HG03354 (cell line): ENCODE data around the gene GGNBP2.
A peak's percentile ranks its signal among the peaks of the same experiment; 100 is the strongest.

Experiments used
- ATAC-seq: cut with Tn5 transposase; IDR thresholded peaks from one replicate; pipeline ENCODE4 v1.9.1; 2021; ENCODE audit warnings: mild to moderate bottlenecking; ENCODE audit not compliant: unreplicated experiment, poor library complexity, severe bottlenecking

Gene GGNBP2

DNA sequence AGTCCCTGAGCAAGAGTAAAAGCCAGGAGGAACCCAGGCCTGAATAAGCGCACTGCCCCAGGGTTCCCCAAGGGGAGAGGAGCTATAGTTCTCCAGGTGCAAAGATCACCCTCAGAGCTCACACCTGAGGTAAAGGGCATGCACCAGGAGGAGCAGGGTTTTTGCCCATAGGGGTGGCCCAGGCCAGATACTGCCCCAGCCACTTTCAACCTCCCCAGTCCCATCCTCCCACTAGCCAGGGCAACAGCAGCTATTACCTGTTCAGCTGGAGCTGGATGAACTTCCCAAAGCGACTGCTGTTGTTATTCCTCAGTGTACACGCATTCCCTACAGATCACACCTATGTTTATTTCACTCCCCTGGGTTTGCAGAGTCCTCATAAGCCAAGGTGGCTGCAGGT lies 29.9 kb upstream of the GGNBP2 start:
- ATAC-seq: no peak

DNA sequence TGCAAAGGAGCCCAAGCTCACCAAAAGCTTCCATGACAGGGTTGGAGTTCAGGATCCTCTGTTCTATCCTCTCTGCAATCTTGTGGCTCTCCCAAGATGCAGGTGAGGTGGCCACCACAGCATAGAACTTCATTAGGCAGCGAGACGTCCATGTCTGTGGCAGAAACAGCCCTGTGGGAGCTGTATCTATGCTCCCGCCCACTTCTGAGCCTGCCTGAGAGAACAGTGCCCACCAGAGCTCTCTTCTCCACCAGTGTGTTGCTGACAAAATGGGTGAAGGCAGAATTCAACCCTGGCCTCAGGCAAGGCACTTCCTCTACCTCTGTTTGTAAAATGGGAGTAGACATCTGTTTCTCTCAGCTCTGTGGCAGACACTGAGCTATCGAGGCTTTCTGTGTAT lies 28.9 kb upstream of the GGNBP2 start:
- ATAC-seq: no peak

DNA sequence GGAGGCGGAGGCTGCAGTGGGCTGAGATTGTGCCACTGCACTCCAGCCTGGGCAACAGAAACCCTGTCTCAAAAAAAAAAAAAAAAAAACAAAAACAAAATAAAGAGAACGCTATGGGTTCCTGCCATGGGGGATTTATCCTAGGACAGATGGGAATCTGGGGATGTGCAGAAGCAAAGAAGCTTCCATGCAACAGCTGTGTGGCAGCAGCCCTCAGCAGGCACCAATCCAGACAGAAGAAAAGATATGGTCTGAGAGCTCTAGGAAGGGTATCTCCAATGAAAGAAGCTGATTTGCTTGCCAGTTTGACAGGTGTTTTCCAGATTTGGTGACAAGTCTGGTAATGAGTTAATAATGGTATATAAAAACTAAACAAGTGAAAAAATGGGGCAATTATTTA lies 21.6 kb upstream of the GGNBP2 start:
- no peak for ATAC-seq

DNA sequence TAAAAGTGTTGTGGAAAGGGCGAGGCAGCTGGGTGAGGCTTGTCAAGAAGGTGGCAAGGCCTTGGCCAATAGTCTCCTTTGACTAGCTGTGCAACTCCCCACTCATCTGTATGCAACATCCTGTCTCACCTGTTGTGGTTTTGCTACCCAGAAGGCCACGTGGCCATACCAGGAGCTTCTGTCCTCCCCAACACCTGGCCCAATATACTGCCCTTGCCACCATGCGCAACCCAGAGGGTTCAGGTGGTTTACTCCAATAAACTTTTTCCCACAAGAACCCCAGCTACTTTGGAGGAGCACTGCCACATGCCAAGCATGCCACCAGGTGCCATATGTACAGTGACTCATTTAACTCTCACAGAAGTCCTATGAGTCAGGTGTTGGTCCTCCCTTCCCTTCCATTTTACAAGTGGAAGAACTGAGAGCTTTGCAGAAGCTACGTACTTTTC lies 20.3 kb upstream of the GGNBP2 start:
- ATAC-seq: no peak

DNA sequence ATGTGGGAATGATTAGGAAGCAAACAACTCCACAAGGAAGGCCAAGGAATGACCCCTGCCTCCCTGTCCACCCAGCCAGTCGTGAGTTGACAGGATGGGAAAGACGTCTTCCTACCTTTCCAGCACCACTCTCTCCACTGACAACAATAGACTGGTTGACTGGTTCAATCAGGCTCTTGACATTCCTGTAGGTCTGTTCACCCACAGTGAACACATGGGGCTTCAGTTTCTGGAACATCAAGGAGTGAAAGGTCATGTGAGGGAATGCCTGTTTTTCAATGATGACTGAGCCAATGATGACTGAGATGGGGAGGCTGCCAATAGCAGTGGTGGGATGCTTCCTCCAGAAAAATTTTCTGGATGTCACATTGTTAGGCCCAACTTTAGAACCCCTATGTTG lies 19.6 kb upstream of the GGNBP2 start:
- ATAC-seq: no peak

- ATAC-seq: no peak
Measured at GRCh38 chr17:36525888-36526287, 18.8 kb upstream of the GGNBP2 start.

GRCh38 chr17:36527621-36528250 lies 17.0 kb upstream of the GGNBP2 start:
- no peak for ATAC-seq

DNA sequence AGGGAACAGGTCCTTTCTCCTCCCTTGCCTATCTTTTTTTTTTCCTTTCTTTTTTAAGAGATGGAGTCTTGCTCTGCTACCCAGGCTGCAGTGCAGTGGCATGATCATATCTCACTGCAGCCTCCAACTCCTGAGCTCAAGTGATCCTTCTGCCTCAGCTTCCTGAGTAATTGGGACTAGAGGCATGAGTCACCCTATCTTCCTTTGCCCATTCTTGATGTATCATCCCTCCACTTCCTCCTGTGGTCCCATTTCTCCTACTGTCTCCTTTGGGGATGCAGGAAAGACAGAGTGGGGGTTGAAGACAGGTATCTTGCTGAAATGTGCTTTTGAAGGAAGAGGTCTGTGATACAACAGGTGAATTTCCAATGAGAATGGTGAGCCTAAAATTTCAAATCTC lies 15.6 kb upstream of the GGNBP2 start:
- no peak for ATAC-seq

GRCh38 chr17:36532435-36532975 lies 12.2 kb upstream of the GGNBP2 start:
- ATAC-seq: no peak

GRCh38 chr17:36533935-36534839 lies 10.5 kb upstream of the GGNBP2 start:
- ATAC-seq: peak; percentile 38

DNA sequence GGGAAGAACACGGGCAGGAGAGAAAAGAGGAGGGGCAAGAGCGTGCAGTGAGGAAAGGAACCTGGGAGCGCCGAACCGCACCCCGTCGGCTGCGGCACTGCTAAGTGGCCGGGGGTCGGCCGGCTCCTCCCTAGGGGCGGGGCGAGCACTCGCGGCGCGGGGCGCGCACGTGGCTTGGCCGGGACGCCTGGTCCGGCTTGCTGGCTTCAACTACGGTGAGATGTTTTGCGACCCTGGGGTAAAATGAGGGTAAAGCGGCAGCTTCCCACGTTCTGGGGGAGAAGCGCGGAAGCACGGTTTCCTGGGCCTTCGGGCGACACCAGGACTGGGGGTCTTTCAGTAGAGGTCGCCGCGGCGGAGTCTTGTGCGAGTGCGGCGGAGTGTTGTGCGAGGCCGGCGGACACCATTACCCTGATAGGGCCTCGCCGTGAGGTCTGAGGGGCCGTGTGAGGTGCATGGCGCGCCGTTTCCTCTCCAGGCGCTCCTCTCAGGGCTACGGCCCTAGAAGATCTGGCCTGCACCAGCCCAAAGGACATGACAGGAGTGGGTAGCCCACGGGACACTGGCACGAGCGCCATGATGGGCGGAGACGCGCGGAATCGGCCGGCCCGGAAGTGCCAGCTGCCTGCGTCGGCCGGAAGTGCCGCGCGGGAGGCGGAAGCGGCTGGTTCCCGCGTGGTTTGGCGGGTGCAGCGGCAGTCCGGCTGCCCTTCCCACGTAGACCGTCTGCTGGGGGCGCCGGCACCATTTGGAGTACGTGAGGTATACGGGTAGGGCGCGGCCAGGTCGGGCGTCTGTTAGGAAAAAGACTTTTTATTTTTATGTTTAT lies 9.7 kb upstream of the GGNBP2 start, which contains the start of the genes MYO19 and PIGW:
Gene MYO19 (minus strand): TSS at position 29 of the 829 bp plus-strand sequence. CDS start 2,330 bp downstream, outside the sequence.
Gene PIGW (plus strand): TSS at position 148 of the 829 bp plus-strand sequence. CDS start 2,115 bp downstream, outside the sequence.
- peak; percentile 80 for ATAC-seq

DNA sequence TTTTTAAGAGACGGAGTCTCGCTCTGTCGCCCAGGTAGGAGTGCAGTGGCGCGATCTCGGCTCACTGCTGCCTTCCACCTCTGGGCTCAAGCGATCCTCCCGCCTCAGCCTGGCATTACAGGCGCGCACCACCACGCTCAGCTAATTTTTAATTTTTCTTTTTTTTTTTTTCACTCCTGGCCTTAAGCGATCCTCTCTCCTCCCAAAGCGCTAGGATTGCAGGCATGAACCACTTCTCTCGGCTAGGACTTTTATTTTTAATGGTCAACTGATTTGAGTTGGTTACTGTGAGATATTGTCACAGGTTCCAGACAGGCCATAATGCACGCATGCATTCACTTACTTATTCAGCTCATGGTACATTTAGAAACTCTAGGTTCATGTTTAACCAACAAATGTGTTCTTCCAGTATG lies 9.0 kb upstream of the GGNBP2 start:
- ATAC-seq: peak; percentile 28

- ATAC-seq: no peak
Measured at GRCh38 chr17:36540696-36541095, 4.0 kb upstream of the GGNBP2 start.

GRCh38 chr17:36542755-36543154 lies 2.0 kb upstream of the GGNBP2 start:
- ATAC-seq: no peak

DNA sequence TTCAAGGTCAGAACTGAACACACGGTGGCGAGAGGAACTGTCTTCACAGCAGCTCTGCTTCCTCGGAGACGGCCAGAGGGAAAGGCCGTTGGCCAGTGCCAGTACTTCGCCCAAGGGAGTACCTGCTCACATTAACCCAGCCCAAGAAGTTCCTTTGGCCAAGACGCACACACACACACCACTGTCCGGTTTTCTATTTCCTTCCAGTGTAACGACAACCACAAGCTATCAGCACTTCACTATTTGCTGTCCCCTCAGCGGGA lies 744 bp upstream of the GGNBP2 start:
- ATAC-seq: peak; percentile 4

GRCh38 chr17:36545077-36545464 lies 352 bp downstream of the GGNBP2 start:
- ATAC-seq: peak; percentile 35

DNA sequence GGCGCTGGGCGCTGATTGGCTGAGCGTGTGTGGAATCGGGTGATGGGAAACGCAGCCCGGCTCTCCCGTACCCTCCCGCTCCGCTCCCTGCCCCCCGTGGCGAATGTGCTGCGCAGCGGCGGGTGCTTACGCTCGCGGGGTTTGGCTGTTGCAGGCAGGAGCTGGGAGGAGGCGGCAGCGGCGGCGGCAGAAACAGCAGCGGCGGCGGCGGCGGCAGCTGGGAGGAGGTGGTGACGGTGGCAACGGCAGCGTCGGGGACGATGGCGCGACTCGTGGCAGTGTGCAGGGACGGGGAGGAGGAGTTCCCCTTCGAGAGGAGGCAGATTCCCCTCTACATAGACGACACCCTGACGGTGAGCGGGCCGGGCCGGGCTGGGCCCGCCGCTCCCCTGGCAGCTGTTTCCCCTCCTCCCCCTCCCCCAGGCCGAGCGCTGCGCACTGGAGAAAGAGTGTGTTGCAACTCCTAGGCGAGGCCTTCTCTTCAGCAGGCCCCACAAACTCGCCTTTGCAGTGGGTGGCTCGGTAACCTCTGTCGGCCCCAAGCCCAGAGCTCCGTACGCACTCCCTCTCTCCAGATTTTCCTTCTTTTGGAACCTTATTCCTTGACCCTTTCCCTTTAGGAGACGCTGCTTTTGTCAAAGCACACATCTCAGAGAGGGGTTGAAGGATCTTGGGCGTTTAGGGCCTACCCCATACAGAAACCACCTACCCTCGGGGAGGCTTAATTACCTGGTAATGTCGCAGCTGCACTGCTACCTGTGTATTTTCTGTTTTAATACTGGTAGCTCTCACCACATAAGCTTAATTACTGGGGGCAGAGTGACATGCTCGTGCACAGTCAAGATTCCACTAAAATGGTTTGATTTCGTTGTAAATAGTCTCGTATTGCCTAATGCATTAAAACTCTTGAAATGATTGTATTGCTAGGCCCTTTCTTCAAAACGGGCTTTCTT lies 1.0 kb downstream of the GGNBP2 start:
- ATAC-seq: peak; percentile 71

- no peak for ATAC-seq
Measured at GRCh38 chr17:36546418-36547093, 1.8 kb downstream of the GGNBP2 start.
